HepG2 (cell line): Measurements from ENCODE around the gene BSN. TPM values are rescaled to one million over a fixed set of nuclear protein-coding genes. Genes with fewer than 3 reads are reported as not detected.

Source experiments
- AHDC1 ChIP-seq: sonication (generic); formaldehyde crosslinking; IDR thresholded peaks from 2 replicates; pipeline ENCODE4 v1.5.1; 2020; ENCODE audit warnings: mild to moderate bottlenecking, missing genetic modification reagents, borderline replicate concordance
- ATF6 ChIP-seq: sonication (generic); formaldehyde crosslinking; conservative IDR thresholded peaks from 2 replicates; pipeline ENCODE4 v1.4.0; 2020; ENCODE audit warnings: missing genetic modification reagents
- ATF7 ChIP-seq, 2 experiments: fragments of 450-650 bp in 1 of 2; sonication (generic) in 1 of 2; formaldehyde crosslinking in 1 of 2; IDR thresholded peaks; 2 replicates each; pipeline versions ENCODE4 v1.4.0 to v1.6.1; 2016 to 2020; ENCODE audit warnings: antibody characterized with exemption in 1 of 2, mild to moderate bottlenecking in 1 of 2, missing genetic modification reagents in 1 of 2
- FOSL2 ChIP-seq: sonication (generic); formaldehyde crosslinking; IDR thresholded peaks from 2 replicates; pipeline ENCODE4 v1.4.0; 2020; ENCODE audit warnings: missing genetic modification reagents
- FOXJ3 ChIP-seq: sonication (generic); formaldehyde crosslinking; IDR thresholded peaks from 2 replicates; pipeline ENCODE4 v1.4.0; 2020; ENCODE audit warnings: missing genetic modification reagents, mild to moderate bottlenecking, borderline replicate concordance
- HNRNPH1 ChIP-seq: fragments of 200-400 bp; formaldehyde crosslinking; optimal IDR thresholded peaks from 2 replicates; pipeline ENCODE3; 2017; ENCODE audit warnings: mild to moderate bottlenecking, low read depth, low read length
- MED1 ChIP-seq: sonication (generic); formaldehyde crosslinking; IDR thresholded peaks from 2 replicates; pipeline ENCODE4 v1.4.0; 2020; ENCODE audit warnings: missing genetic modification reagents
- MED8 ChIP-seq: sonication (generic); formaldehyde crosslinking; IDR thresholded peaks from 2 replicates; pipeline ENCODE4 v1.8.1; 2023; ENCODE audit warnings: mild to moderate bottlenecking, missing genetic modification reagents; ENCODE audit not compliant: insufficient replicate concordance
- PHF21A ChIP-seq: sonication (generic); formaldehyde crosslinking; IDR thresholded peaks from 2 replicates; pipeline ENCODE4 v1.5.0; 2020; ENCODE audit warnings: mild to moderate bottlenecking, missing genetic modification reagents
- PRDM15 ChIP-seq: sonication (generic); formaldehyde crosslinking; IDR thresholded peaks from 2 replicates; pipeline ENCODE4 v1.4.0; 2020; ENCODE audit warnings: missing genetic modification reagents
- RBAK ChIP-seq: sonication (generic); formaldehyde crosslinking; IDR thresholded peaks from 2 replicates; pipeline ENCODE4 v1.5.1; 2020; ENCODE audit warnings: mild to moderate bottlenecking, missing genetic modification reagents
- STAT5B ChIP-seq: sonication (generic); formaldehyde crosslinking; IDR thresholded peaks from 2 replicates; pipeline ENCODE4 v1.4.0; 2020; ENCODE audit warnings: missing genetic modification reagents
- THAP11 ChIP-seq: IDR thresholded peaks from 2 replicates; pipeline ENCODE4 v1.6.1; 2016; ENCODE audit warnings: missing biosample characterization, missing genetic modification reagents
- ZBTB33 ChIP-seq: sonication (generic); formaldehyde crosslinking; IDR thresholded peaks from 2 replicates; pipeline ENCODE4 v1.4.0; 2020; ENCODE audit warnings: missing genetic modification reagents
- ZNF414 ChIP-seq: sonication (generic); formaldehyde crosslinking; IDR thresholded peaks from 2 replicates; pipeline ENCODE4 v1.5.0; 2020; ENCODE audit warnings: missing genetic modification reagents
- polyA plus RNA-seq, 8 experiments: library from polyadenylated mRNA; depleted of rRNA in 3 of 8; stranded (reverse) in 7 of 8; unstranded in 1 of 8; fragments of >200 nt; fragmentation: Illumina TruSeq in 4 of 8; extraction: Trizol in 4 of 8; gene quantifications; 2 replicates each; pipeline versions ENCODE4 v1.2.1 to v1.2.3, GENCODE V29; 2011 to 2016; ENCODE audit warnings: low read depth in 4 of 8, missing spikeins in 1 of 8, mixed read lengths in 1 of 8; ENCODE audit not compliant: insufficient read depth in 1 of 8
- total RNA-seq, 5 experiments: library from RNA; depleted of rRNA; stranded (reverse); fragments of >200 nt; fragmentation: Illumina TruSeq; extraction: Trizol; gene quantifications; 2 replicates each; pipeline ENCODE4 v1.2.3, GENCODE V29; 2016; ENCODE audit warnings: low read depth in 1 of 5

BSN gene
- total and polyA plus RNA-seq, 2 of the 13 experiments (the other 11 are each of a cell fraction or from before 2014, with no cell fraction given) = 0.42 to 0.86 TPM

GRCh38 chr3:49668414-49668797 lies 114.1 kb downstream of the BSN start (continued):
- TF ChIP-seq AHDC1 (CRISPR knock-in tag) (peak; percentile 54; the same call in 1 of the 2 replicates), ATF7 (IDR thresholded peaks at IDR 0.05) (no peak), ATF7 (CRISPR knock-in tag; IDR thresholded peaks at IDR 0.05) (no peak), THAP11 (peak; percentile 53; the same call in 1 of the 2 replicates), MED1 (peak; percentile 83), ZNF414 (CRISPR knock-in tag) (peak; percentile 77; the same call in 1 of the 2 replicates), ATF6 (CRISPR knock-in tag) (no peak), HNRNPH1 (no peak), FOSL2 (CRISPR knock-in tag) (peak; percentile 64), PRDM15 (CRISPR knock-in tag) (no peak), PHF21A (peak; percentile 48; the same call in 1 of the 2 replicates), MED8 (CRISPR knock-in tag) (peak; percentile 4), STAT5B (CRISPR knock-in tag) (no peak), ZBTB33 (CRISPR knock-in tag) (no peak), RBAK (CRISPR knock-in tag) (no peak), FOXJ3 (CRISPR knock-in tag) (peak; percentile 67; the same call in 1 of the 2 replicates)
